ENCODE measurements around the gene CWC22. TPM values are rescaled to one million over a fixed set of nuclear protein-coding genes. Genes with fewer than 3 reads are reported as not detected.

Gene CWC22
- total and polyA plus RNA-seq, 2 of the 8 experiments (the other 6 are each of a cell fraction or from before 2014, with no cell fraction given), result 3.7 to 34.0 TPM

GRCh38 chr2:179963626-179964025 lies 43.5 kb downstream of the CWC22 start:
- Histone ChIP-seq H2BK20ac (ENCODE audit: low read length) (no peak overlapping the region), H2AK5ac (ENCODE audit: low read depth, low read length) (no peak overlapping the region), H3K9me3 (ENCODE audit: insufficient read depth in 2 of 2, low read depth in 1 of 2, low read length in 1 of 2) (no peaks in the 10 kb centered on the region), H3K79me1 (ENCODE audit: low read depth, low read length) (no peaks in the 10 kb centered on the region), H3K14ac (ENCODE audit: insufficient read length) (no peak overlapping the region), H2BK15ac (ENCODE audit: low read length) (no peak overlapping the region), H2BK120ac (replicated peaks; ENCODE audit: low read depth, low read length) (no peak overlapping the region), H4K8ac (ENCODE audit: extremely low read depth, insufficient read depth, low read length) (no peak overlapping the region), H2BK12ac (ENCODE audit: low read depth, low read length) (no peak overlapping the region), H2AFZ (ENCODE audit: low read length) (no peak overlapping the region), H3K23ac (ENCODE audit: insufficient read length) (no peak overlapping the region), H3K23me2 (ENCODE audit: low read depth, low read length) (no peaks in the 10 kb centered on the region), H3K56ac (replicated peaks; ENCODE audit: insufficient read length, low read depth, low read length) (no peak overlapping the region), H3K4me1 (replicated peaks in 1 of 4; ENCODE audit: control insufficient read depth in 3 of 4, insufficient read depth in 4 of 4, low read length in 3 of 4) (peaks cover 0 to 7% (median 1%) of the 10 kb centered on the region in 4 experiments; a peak in 2 of 7 replicates), H2BK5ac (ENCODE audit: low read depth, low read length) (no peak overlapping the region), H3K27me3 (replicated peaks in 1 of 4; ENCODE audit: control insufficient read depth in 3 of 4, extremely low read depth in 1 of 4, insufficient read depth in 3 of 4, low read length in 3 of 4) (no peaks in the 10 kb centered on the region), H3K9ac (replicated peaks in 1 of 4; ENCODE audit: extremely low read depth in 1 of 4, low read depth in 3 of 4, low read length in 3 of 4) (no peak overlapping the region), H3K79me2 (ENCODE audit: control insufficient read depth in 1 of 2, insufficient read depth in 2 of 2, low read length in 2 of 2) (no peaks in the 10 kb centered on the region), H4K5ac (ENCODE audit: insufficient read length, low read depth, low read length) (no peak overlapping the region), H3K18ac (ENCODE audit: extremely low read depth, low read length) (no peak overlapping the region), H4K20me1 (replicated peaks in 1 of 2; ENCODE audit: control insufficient read depth in 1 of 2, insufficient read depth in 2 of 2, low read length in 2 of 2) (no peaks in the 10 kb centered on the region), H3K36me3 (ENCODE audit: control insufficient read depth in 2 of 4, insufficient read depth in 4 of 4, low read length in 3 of 4) (peaks cover 3 to 41% (median 15%) of the 10 kb centered on the region in 4 experiments; a peak in 7 of 8 replicates), H3K4me3 (ENCODE audit: extremely low read depth in 1 of 4, insufficient read depth in 2 of 4, low read depth in 3 of 4, low read length in 4 of 4) (no peak overlapping the region), H4K91ac (replicated peaks; ENCODE audit: insufficient read length, low read length) (no peak overlapping the region), H3K4ac (replicated peaks; ENCODE audit: insufficient read length, low read depth, low read length) (no peak overlapping the region), H3K4me2 (ENCODE audit: insufficient read depth in 1 of 2, low read depth in 2 of 2, low read length in 2 of 2) (no peak overlapping the region), H3K27ac (ENCODE audit: low read depth, low read length) (no peak overlapping the region)
- WGBS, 2 experiments (ENCODE audit: extremely low coverage in 1 of 2, insufficient coverage in 1 of 2, insufficient read length in 1 of 2, insufficient replicate concordance in 2 of 2, low coverage in 1 of 2, low lambda C conversion rate in 2 of 2, missing lambda C conversion rate in 1 of 2), result 98% methylated on average over 4 of the region's 4 CpGs; no CpG with 5 or more reads in 1 of the 2 experiments
- ChIA-PET POLR2A (ENCODE audit: partially characterized antibody) (no interaction called here), CTCF (ENCODE audit: partially characterized antibody) (interaction anchor here (0.8 kb wide), 1 partner anchor 27 kb away, joined by 3 read pairs; no protein-coding TSS in a partner anchor)
- FAIRE-seq (no peak), DNase-seq (ENCODE audit: low read depth in 1 of 2, low spot score in 2 of 2) (no peak)
- no peak for TF ChIP-seq PHF8 (conservative IDR thresholded peaks at IDR 0.05; ENCODE audit: low read depth, low read length)
- TF ChIP-seq CTBP2 (IDR thresholded peaks at IDR 0.05; ENCODE audit: borderline replicate concordance, insufficient read depth, insufficient read length, low read length), result no peak
- TF ChIP-seq TEAD4 (IDR thresholded peaks at IDR 0.05; ENCODE audit: low read depth, low read length), result no peak
- TF ChIP-seq SP4 (IDR thresholded peaks at IDR 0.05; ENCODE audit: low read length), result no peak
- no peak for TF ChIP-seq MAX (IDR thresholded peaks at IDR 0.05)
- no peak for TF ChIP-seq CEBPB (IDR thresholded peaks at IDR 0.05; ENCODE audit: low read depth, low read length)

Data from H1 (cell line).